OCI-LY3 (cell line): ENCODE data around the gene OGFR.

Experiments
- H2AFZ ChIP-seq: fragments of 200-600, 300-600 bp; shearing (Covaris generic); 2 replicates; pipeline ENCODE4 v1.6.0; 2014; ENCODE audit warnings: antibody characterized with exemption, low read depth, low read length
- H3K27ac ChIP-seq: fragments of 200-600, 300-600 bp; sonication (generic); 2 replicates; pipeline ENCODE4 v1.5.1; 2014; ENCODE audit warnings: mild to moderate bottlenecking, low read length, moderate library complexity, mixed read lengths
- H3K27me3 ChIP-seq: fragments of 200-600, 300-600 bp; sonication (generic); 2 replicates; pipeline ENCODE4 v1.6.1; 2014; ENCODE audit warnings: low read depth, low read length, mixed read lengths
- H3K36me3 ChIP-seq: fragments of 200-600, 300-600 bp; sonication (generic); replicated peaks from 2 replicates; pipeline ENCODE3; 2014; ENCODE audit warnings: low read depth, low read length, mixed read lengths
- H3K4me1 ChIP-seq: fragments of 300-600, 200-600 bp; sonication (generic); 2 replicates; pipeline ENCODE4 v1.6.1; 2014; ENCODE audit warnings: low read length, mixed read lengths
- H3K4me2 ChIP-seq: fragments of 200-600, 300-600 bp; sonication (generic); 2 replicates; pipeline ENCODE4 v1.6.1; 2014; ENCODE audit warnings: low read length, mixed read lengths
- H3K4me3 ChIP-seq: fragments of 300-600, 200-600 bp; sonication (generic); 2 replicates; pipeline ENCODE4 v1.5.1; 2014; ENCODE audit warnings: antibody characterized with exemption, mild to moderate bottlenecking, low read length, moderate library complexity
- H3K79me2 ChIP-seq: fragments of 300-600, 200-600 bp; shearing (Covaris generic); 2 replicates; pipeline ENCODE4 v1.6.1; 2014; ENCODE audit warnings: mild to moderate bottlenecking, low read length, mixed read lengths
- H3K9ac ChIP-seq: fragments of 300-600, 200-600 bp; shearing (Covaris generic); 2 replicates; pipeline ENCODE4 v1.6.0; 2014; ENCODE audit warnings: mild to moderate bottlenecking, low read length, moderate library complexity
- H3K9me3 ChIP-seq: fragments of 200-600, 300-600 bp; shearing (Covaris generic); 2 replicates; pipeline ENCODE4 v1.6.1; 2014; ENCODE audit warnings: low read length, mixed read lengths; ENCODE audit not compliant: insufficient read depth
- H4K20me1 ChIP-seq: fragments of 200-600, 300-600 bp; sonication (generic); 2 replicates; pipeline ENCODE4 v1.6.1; 2016; ENCODE audit warnings: low read length, mixed read lengths; ENCODE audit not compliant: insufficient read depth
- CTCF ChIP-seq: fragments of 200-600, 300-600 bp; sonication (generic); IDR thresholded peaks from 2 replicates; pipeline ENCODE4 v1.5.1; 2014; ENCODE audit warnings: antibody characterized with exemption, low read length, low read depth
- EZH2phosphoT487 ChIP-seq: fragments of 200-600 bp; shearing (Covaris generic); IDR thresholded peaks from 2 replicates; pipeline ENCODE4 v1.6.1; 2018; ENCODE audit warnings: antibody characterized with exemption, mixed run types, low read depth

Gene OGFR

GRCh38 chr20:62796699-62797491 is 7.7 kb upstream of the OGFR start:
- Histone ChIP-seq H3K27ac (peak overlapping the region; percentile 53), H3K4me2 (peak overlapping the region; percentile 89), H3K27me3 (peaks cover 11% of the 10 kb centered on the region), H4K20me1 (peaks cover 8% of the 10 kb centered on the region; the same call in 1 of the 2 replicates), H3K4me1 (peaks cover 19% of the 10 kb centered on the region), H2AFZ (no peak overlapping the region), H3K79me2 (peaks cover 8% of the 10 kb centered on the region), H3K9ac (peak overlapping the region; percentile 77), H3K9me3 (no peaks in the 10 kb centered on the region), H3K4me3 (peak overlapping the region; percentile 81), H3K36me3 (peaks cover 43% of the 10 kb centered on the region)
- TF ChIP-seq EZH2phosphoT487 (no peak), CTCF (no peak)

- no peak overlapping the region for H3K27ac ChIP-seq
These were observed 6.7 kb upstream of the OGFR start for GRCh38 chr20:62797671-62798532.

GRCh38 chr20:62799036-62799435 is 5.6 kb upstream of the OGFR start:
- Histone ChIP-seq H2AFZ (no peak overlapping the region), H4K20me1 (peaks cover 8% of the 10 kb centered on the region; the same call in 1 of the 2 replicates), H3K36me3 (peaks cover 43% of the 10 kb centered on the region), H3K4me1 (peaks cover 13% of the 10 kb centered on the region), H3K4me2 (no peak overlapping the region), H3K9ac (no peak overlapping the region), H3K4me3 (no peak overlapping the region), H3K27me3 (no peaks in the 10 kb centered on the region), H3K79me2 (peaks cover 8% of the 10 kb centered on the region), H3K9me3 (no peaks in the 10 kb centered on the region), H3K27ac (no peak overlapping the region)
- TF ChIP-seq EZH2phosphoT487 = no peak
- TF ChIP-seq CTCF = no peak

More at GRCh38 chr20:62797671-62798532, 6.7 kb upstream of the OGFR start:
- peaks cover 18% of the 10 kb centered on the region for H3K4me1 ChIP-seq
- H3K9me3 ChIP-seq = no peaks in the 10 kb centered on the region
- H3K27me3 ChIP-seq = peaks cover under 1% of the 10 kb centered on the region
- H4K20me1 ChIP-seq = peaks cover 8% of the 10 kb centered on the region; the same call in 1 of the 2 replicates
- H3K4me2 ChIP-seq = peak overlapping the region; percentile 89
- no peak overlapping the region for H2AFZ ChIP-seq
- H3K36me3 ChIP-seq = peaks cover 43% of the 10 kb centered on the region
- H3K79me2 ChIP-seq = peaks cover 8% of the 10 kb centered on the region
- H3K4me3 ChIP-seq = peak overlapping the region; percentile 81; the same call in 1 of the 2 replicates
- no peak overlapping the region for H3K9ac ChIP-seq
- TF ChIP-seq CTCF (no peak), EZH2phosphoT487 (no peak)

GRCh38 chr20:62799459-62799858 is 5.2 kb upstream of the OGFR start:
- TF ChIP-seq EZH2phosphoT487 = no peak
- Histone ChIP-seq H3K4me3 (no peak overlapping the region), H3K79me2 (peaks cover 8% of the 10 kb centered on the region), H3K9me3 (no peaks in the 10 kb centered on the region), H3K4me1 (peaks cover 15% of the 10 kb centered on the region), H4K20me1 (peaks cover 8% of the 10 kb centered on the region; the same call in 1 of the 2 replicates), H3K27ac (no peak overlapping the region), H3K27me3 (no peaks in the 10 kb centered on the region), H3K36me3 (peaks cover 43% of the 10 kb centered on the region), H3K4me2 (no peak overlapping the region), H3K9ac (no peak overlapping the region), H2AFZ (no peak overlapping the region)
